H1 (cell line): Measurements from ENCODE around the gene CLPSL2. TPM values are rescaled to one million over a fixed set of nuclear protein-coding genes. Genes with fewer than 3 reads are reported as not detected.

Experiments used
- CTCF ChIA-PET: fragments of 300-600 bp; sonication (Branson Sonifier 250); formaldehyde crosslinking; loops from one replicate; lab custom pipeline; 2021; ENCODE audit not compliant: partially characterized antibody; lab: Charles Lee
- POLR2A ChIA-PET: fragments of 300-600 bp; sonication (Branson Sonifier 250); formaldehyde crosslinking; loops from one replicate; lab custom pipeline; 2021; ENCODE audit warnings: inconsistent platforms; ENCODE audit not compliant: partially characterized antibody; lab: Charles Lee
- DNase-seq, 2 experiments: peaks; one replicate each; pipeline versions ENCODE4 v3.0.0 to v3.0.0-alpha.2; 2010 to 2022; ENCODE audit warnings: low spot score in 2 of 2, low read depth in 1 of 2, mixed read lengths in 1 of 2
- FAIRE-seq: peaks from 2 replicates; lab custom pipeline; 2011; peaks lifted over from hg19 to GRCh38; lab: Jason Lieb, UNC
- H2AFZ ChIP-seq: 2 replicates; pipeline ENCODE4 v1.8.1; 2012; ENCODE audit warnings: low read length, inconsistent platforms
- H2AK5ac ChIP-seq: 2 replicates; pipeline ENCODE4 v1.6.1; 2013; ENCODE audit warnings: low read depth, low read length
- H2BK120ac ChIP-seq: replicated peaks from 2 replicates; pipeline ENCODE3; 2013; ENCODE audit warnings: low read depth, low read length, inconsistent platforms
- H2BK12ac ChIP-seq: 2 replicates; pipeline ENCODE4 v1.6.1; 2013; ENCODE audit warnings: low read depth, low read length
- H2BK15ac ChIP-seq: 2 replicates; pipeline ENCODE4 v1.6.1; 2013; ENCODE audit warnings: low read length
- H2BK20ac ChIP-seq: 2 replicates; pipeline ENCODE4 v1.6.1; 2013; ENCODE audit warnings: low read length
- H2BK5ac ChIP-seq: 2 replicates; pipeline ENCODE4 v1.6.1; 2013; ENCODE audit warnings: low read depth, low read length
- H3K14ac ChIP-seq: 2 replicates; pipeline ENCODE4 v1.6.1; 2013; ENCODE audit warnings: inconsistent platforms; ENCODE audit not compliant: insufficient read length
- H3K18ac ChIP-seq: 2 replicates; pipeline ENCODE4 v1.6.1; 2013; ENCODE audit warnings: low read length; ENCODE audit errors: extremely low read depth
- H3K23ac ChIP-seq: 2 replicates; pipeline ENCODE4 v1.6.1; 2013; ENCODE audit warnings: inconsistent platforms; ENCODE audit not compliant: insufficient read length
- H3K23me2 ChIP-seq: 2 replicates; pipeline ENCODE4 v1.6.1; 2013; ENCODE audit warnings: low read depth, low read length
- H3K27ac ChIP-seq: 2 replicates; pipeline ENCODE4 v1.6.1; 2011; ENCODE audit warnings: low read depth, low read length, inconsistent platforms
- H3K27me3 ChIP-seq, 4 experiments: replicated peaks in 1 of 4; 1 replicate in 1 of 4; 2 replicates in 3 of 4; pipeline versions ENCODE4 v1.6.1 to v1.8.1; 2011 to 2013; ENCODE audit warnings: low read length in 3 of 4, mild to moderate bottlenecking in 3 of 4, inconsistent platforms in 2 of 4, mixed read lengths in 2 of 4, moderate library complexity in 1 of 4; ENCODE audit not compliant: control insufficient read depth in 3 of 4, insufficient read depth in 3 of 4; ENCODE audit errors: extremely low read depth in 1 of 4
- H3K36me3 ChIP-seq, 4 experiments: 2 replicates each; pipeline versions ENCODE4 v1.6.1 to v1.8.1; 2011 to 2013; ENCODE audit warnings: mild to moderate bottlenecking in 4 of 4, low read length in 3 of 4, moderate library complexity in 2 of 4, control low read depth in 1 of 4, inconsistent platforms in 1 of 4; ENCODE audit not compliant: insufficient read depth in 4 of 4, control insufficient read depth in 2 of 4
- H3K4ac ChIP-seq: replicated peaks from 2 replicates; pipeline ENCODE3; 2013; ENCODE audit warnings: low read length, low read depth, mixed read lengths, inconsistent platforms; ENCODE audit not compliant: insufficient read length
- H3K4me1 ChIP-seq, 4 experiments: replicated peaks in 1 of 4; 1 replicate in 1 of 4; 2 replicates in 3 of 4; pipeline versions ENCODE4 v1.6.1 to v1.8.1; 2011 to 2013; ENCODE audit warnings: low read length in 3 of 4, inconsistent platforms in 2 of 4, mixed read lengths in 1 of 4; ENCODE audit not compliant: insufficient read depth in 4 of 4, control insufficient read depth in 3 of 4
- H3K4me2 ChIP-seq, 2 experiments: 2 replicates each; pipeline versions ENCODE4 v1.6.1 to v1.8.1; 2011 to 2013; ENCODE audit warnings: low read depth in 2 of 2, low read length in 2 of 2, control low read depth in 1 of 2, inconsistent platforms in 1 of 2, mild to moderate bottlenecking in 1 of 2; ENCODE audit not compliant: insufficient read depth in 1 of 2
- H3K4me3 ChIP-seq, 4 experiments: fragments of 200-600, 300-600 bp in 1 of 4; sonication (generic), shearing (Covaris generic), sonication (Bioruptor Twin) in 1 of 4; 2 replicates each; pipeline versions ENCODE4 v1.5.1 to v1.8.1; 2011 to 2016; ENCODE audit warnings: low read length in 4 of 4, low read depth in 3 of 4, control low read depth in 2 of 4, inconsistent platforms in 2 of 4, mild to moderate bottlenecking in 2 of 4, mixed read lengths in 1 of 4, moderate library complexity in 1 of 4; ENCODE audit not compliant: insufficient read depth in 2 of 4; ENCODE audit errors: extremely low read depth in 1 of 4
- H3K56ac ChIP-seq: replicated peaks from 2 replicates; pipeline ENCODE3; 2013; ENCODE audit warnings: low read depth, mild to moderate bottlenecking, mixed read lengths, low read length, inconsistent platforms; ENCODE audit not compliant: insufficient read length
- H3K79me1 ChIP-seq: 2 replicates; pipeline ENCODE4 v1.6.1; 2013; ENCODE audit warnings: low read depth, low read length, control low read depth
- H3K79me2 ChIP-seq, 2 experiments: 2 replicates each; pipeline versions ENCODE4 v1.6.1 to v1.8.1; 2012 to 2013; ENCODE audit warnings: low read length in 2 of 2, mild to moderate bottlenecking in 2 of 2, inconsistent platforms in 1 of 2; ENCODE audit not compliant: insufficient read depth in 2 of 2, control insufficient read depth in 1 of 2
- H3K9ac ChIP-seq, 4 experiments: replicated peaks in 1 of 4; 1 replicate in 1 of 4; 2 replicates in 3 of 4; pipeline versions ENCODE4 v1.6.1 to v1.8.1; 2011 to 2013; ENCODE audit warnings: low read depth in 3 of 4, low read length in 3 of 4, control low read depth in 2 of 4, mild to moderate bottlenecking in 2 of 4, moderate library complexity in 2 of 4, inconsistent platforms in 1 of 4; ENCODE audit errors: extremely low read depth in 1 of 4
- H3K9me3 ChIP-seq, 2 experiments: 2 replicates each; pipeline versions ENCODE4 v1.6.1 to v1.8.1; 2012 to 2013; ENCODE audit warnings: mild to moderate bottlenecking in 2 of 2, moderate library complexity in 2 of 2, control low read depth in 1 of 2, inconsistent platforms in 1 of 2, low read depth in 1 of 2, low read length in 1 of 2, mixed read lengths in 1 of 2; ENCODE audit not compliant: insufficient read depth in 2 of 2
- H4K20me1 ChIP-seq, 2 experiments: replicated peaks in 1 of 2; 2 replicates each; pipeline versions ENCODE3 to v1.8.1; 2011 to 2013; ENCODE audit warnings: inconsistent platforms in 2 of 2, low read length in 2 of 2, mild to moderate bottlenecking in 1 of 2; ENCODE audit not compliant: insufficient read depth in 2 of 2, control insufficient read depth in 1 of 2
- H4K5ac ChIP-seq: 2 replicates; pipeline ENCODE4 v1.6.1; 2013; ENCODE audit warnings: low read length, low read depth, mixed read lengths, inconsistent platforms; ENCODE audit not compliant: insufficient read length
- H4K8ac ChIP-seq: 2 replicates; pipeline ENCODE4 v1.8.0; 2013; ENCODE audit warnings: mild to moderate bottlenecking, moderate library complexity, low read length, inconsistent platforms; ENCODE audit not compliant: insufficient read depth; ENCODE audit errors: extremely low read depth
- H4K91ac ChIP-seq: replicated peaks from 2 replicates; pipeline ENCODE3; 2013; ENCODE audit warnings: low read length, mixed read lengths, inconsistent platforms; ENCODE audit not compliant: insufficient read length
- JUN ChIP-seq: IDR thresholded peaks from 2 replicates; pipeline ENCODE4 v1.6.1; 2011; ENCODE audit warnings: low read depth, mild to moderate bottlenecking, improper control_type of control experiment, low read length
- SIN3A ChIP-seq, 2 experiments: IDR thresholded peaks in 1 of 2; conservative IDR thresholded peaks in 1 of 2; 2 replicates each; pipeline ENCODE4 v1.6.1; 2011 to 2012; ENCODE audit warnings: low read length in 2 of 2, improper control_type of control experiment in 1 of 2, low read depth in 1 of 2, mild to moderate bottlenecking in 1 of 2
- SIX5 ChIP-seq: IDR thresholded peaks from 2 replicates; pipeline ENCODE4 v1.6.1; 2011; ENCODE audit warnings: mild to moderate bottlenecking, low read depth, low read length
- SP1 ChIP-seq: IDR thresholded peaks from 2 replicates; pipeline ENCODE4 v1.6.1; 2011; ENCODE audit warnings: low read depth, low read length
- SP4 ChIP-seq: IDR thresholded peaks from 2 replicates; pipeline ENCODE4 v1.6.1; 2012; ENCODE audit warnings: low read length, inconsistent platforms
- whole genome bisulfite sequencing, 2 experiments: shearing (Covaris generic) in 1 of 2; methylation state at CpG; one replicate each; pipeline versions ENCODE4 v1.1.6 to v1.1.7; 2013 to 2015; ENCODE audit warnings: low lambda C conversion rate in 2 of 2, mixed read lengths in 2 of 2, inconsistent platforms in 1 of 2, low coverage in 1 of 2, missing lambda C conversion rate in 1 of 2; ENCODE audit not compliant: insufficient replicate concordance in 2 of 2, insufficient coverage in 1 of 2, insufficient read length in 1 of 2; ENCODE audit errors: extremely low coverage in 1 of 2, missing lambda C conversion rate in 1 of 2; 5-methylcytosine and 5-hydroxymethylcytosine counted together
- polyA plus RNA-seq, 7 experiments: library from polyadenylated mRNA; depleted of rRNA in 3 of 7; stranded (reverse) in 5 of 7; unstranded in 2 of 7; fragments of >200 nt in 5 of 7; fragments of 200-250 nt in 2 of 7; gene quantifications; 1 replicate in 5 of 7; 2 replicates in 1 of 7; 4 replicates in 1 of 7; pipeline versions ENCODE4 v1.2.1 to v1.2.3, GENCODE V29; 2011 to 2013; ENCODE audit warnings: missing spikeins in 2 of 7, mixed read lengths in 2 of 7
- total RNA-seq: library from RNA; stranded (reverse); fragmentation: NEBNext Ultra II Directional; extraction: Animal tissue kit (Norgen Biotek cat#: 25700); gene quantifications from 2 replicates; pipeline ENCODE4 v1.2.1, GENCODE V29; 2021

The CLPSL2 gene
- total and polyA plus RNA-seq, 2 of the 8 experiments (the other 6 are each of a cell fraction or from before 2014, with no cell fraction given), result 1.4 to 3.4 TPM

DNA sequence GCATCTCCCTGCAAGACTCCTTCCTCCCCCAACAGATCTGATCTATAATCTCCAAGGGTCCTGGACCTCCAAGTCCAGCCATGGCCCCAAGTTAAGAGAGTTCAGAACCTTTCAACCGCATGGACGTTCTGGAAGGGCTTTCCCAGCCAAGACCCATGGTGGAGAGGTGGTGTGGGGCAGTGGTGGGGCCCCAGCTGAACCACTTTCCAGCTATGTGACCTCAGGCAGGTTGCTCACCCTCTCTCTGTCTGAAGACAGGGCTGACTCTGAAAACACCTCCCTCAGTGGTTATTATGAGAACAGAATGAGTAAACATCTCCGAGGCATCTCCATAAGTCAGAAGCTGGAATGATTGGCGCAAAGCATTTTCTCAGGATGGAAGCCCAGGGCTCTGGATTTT is 19.8 kb downstream of the CLPSL2 start:
- Histone ChIP-seq H3K27me3 (no peaks in the 10 kb centered on the region), H3K4me1 (peaks cover 0 to 7% (median 5%) of the 10 kb centered on the region in 4 experiments; a peak in 4 of 7 replicates), H2AFZ (no peak overlapping the region), H3K23ac (no peak overlapping the region), H3K79me1 (no peaks in the 10 kb centered on the region), H3K9me3 (no peaks in the 10 kb centered on the region), H4K91ac (peak overlapping the region; percentile 16), H3K9ac (no peak overlapping the region), H2AK5ac (no peak overlapping the region), H4K5ac (no peak overlapping the region), H3K23me2 (no peaks in the 10 kb centered on the region), H2BK20ac (no peak overlapping the region), H3K27ac (no peak overlapping the region), H2BK5ac (no peak overlapping the region), H4K20me1 (no peaks in the 10 kb centered on the region), H3K56ac (no peak overlapping the region), H3K4me2 (no peak overlapping the region), H3K18ac (peak overlapping the region; percentile 38; the same call in 1 of the 2 replicates), H4K8ac (no peak overlapping the region), H3K36me3 (no peaks in the 10 kb centered on the region)
- ChIA-PET CTCF (interaction anchor here (1.0 to 4.9 kb wide), 6 partner anchors 10 to 454 kb away, joined by 3 to 27 read pairs (median 4); partner anchors contain the start of genes ARMC12 and PPARD), POLR2A (interaction anchor here (0.7 to 1.5 kb wide), 4 partner anchors 9 to 625 kb away, joined by 3 to 9 read pairs (median 4); no protein-coding TSS in a partner anchor)
- FAIRE-seq, result no peak
- TF ChIP-seq JUN, result no peak
- no peak for TF ChIP-seq SIX5
- TF ChIP-seq SP1, result no peak
- no peak for TF ChIP-seq SIN3A (conservative IDR thresholded peaks at IDR 0.05 in 1 of 2, IDR thresholded peaks at IDR 0.05 in 1 of 2; ENCODE audit: low read depth in 1 of 2, low read length in 2 of 2)
- no peak for TF ChIP-seq SP4
- TF ChIP-seq, all 59 proteins: peak for 0
- 91% methylated on average over 4 of the region's 4 CpGs; no CpG with 5 or more reads in 1 of the 2 experiments for whole genome bisulfite sequencing, 2 experiments
- no peak overlapping the region for H3K4me3 ChIP-seq
- no peak for DNase-seq
- H3K14ac ChIP-seq, result no peak overlapping the region
- H3K79me2 ChIP-seq, result no peaks in the 10 kb centered on the region
- H2BK15ac ChIP-seq, result no peak overlapping the region
- 0 out of 2 replicates have a peak overlapping the region, but pooled peaks have one; percentile 32 for H2BK12ac ChIP-seq
- H2BK120ac ChIP-seq, result no peak overlapping the region
- H3K4ac ChIP-seq, result no peak overlapping the region
